Measurements from ENCODE around the gene HCN4.

The HCN4 gene

DNA sequence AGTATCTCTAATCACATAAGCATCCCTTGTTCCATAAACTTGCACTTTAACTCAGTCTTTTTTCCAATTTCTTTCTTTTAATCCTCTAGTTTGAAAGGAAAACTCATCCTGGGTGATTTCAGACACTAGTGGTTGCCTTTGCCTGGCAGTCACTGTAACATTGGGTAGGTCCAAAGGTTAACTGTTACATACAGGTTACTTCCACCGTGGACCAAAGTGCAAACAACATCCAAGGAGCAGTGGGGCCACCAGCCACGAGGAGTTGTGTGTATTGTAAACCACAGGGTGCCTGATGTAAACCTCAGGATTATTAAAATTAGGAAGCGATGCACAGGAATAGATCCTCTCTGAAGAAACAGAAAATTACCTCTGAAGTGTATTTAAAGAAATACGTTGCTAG lies 75.0 kb downstream of the HCN4 start:
- no peak for DNase-seq

DNA sequence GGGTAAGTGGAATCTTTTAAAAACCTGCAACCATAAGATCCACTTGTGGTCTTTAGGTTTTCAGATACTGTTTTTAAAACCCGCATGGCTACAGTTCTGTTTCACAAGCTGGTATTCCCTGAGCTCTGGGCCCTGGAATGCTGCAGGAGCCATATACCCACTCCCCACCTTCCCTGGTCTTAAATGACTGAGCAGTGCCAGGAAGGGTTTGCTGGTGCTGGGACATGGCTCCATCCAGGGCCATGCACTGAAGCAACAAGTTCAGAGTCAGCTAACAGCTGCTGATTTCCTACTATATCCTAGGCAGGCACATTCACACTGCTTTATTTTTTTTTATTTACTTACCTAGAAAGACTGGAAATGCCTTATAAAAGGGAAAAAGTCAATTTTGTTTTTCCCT lies 77.3 kb downstream of the HCN4 start:
- no peak for DNase-seq

DNA sequence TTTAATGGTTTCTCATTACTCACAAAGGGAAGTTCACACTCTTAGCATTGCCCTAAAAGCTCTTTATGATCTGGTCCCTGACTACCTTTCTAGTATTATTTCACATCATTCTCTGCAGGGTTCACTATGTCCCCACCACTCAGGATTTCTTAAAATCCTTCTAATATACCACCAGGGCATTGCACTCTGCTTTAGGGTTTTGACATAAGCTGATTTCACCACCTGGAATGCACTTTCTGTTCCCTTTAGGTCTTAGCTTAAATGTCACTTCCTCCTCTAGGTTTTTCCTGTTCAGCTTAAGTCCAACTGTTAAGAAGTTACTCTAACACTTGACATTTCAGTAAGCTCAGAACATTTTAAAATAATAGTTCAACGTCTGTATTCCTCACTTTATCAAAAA lies 81.7 kb downstream of the HCN4 start:
- no peak for DNase-seq

DNA sequence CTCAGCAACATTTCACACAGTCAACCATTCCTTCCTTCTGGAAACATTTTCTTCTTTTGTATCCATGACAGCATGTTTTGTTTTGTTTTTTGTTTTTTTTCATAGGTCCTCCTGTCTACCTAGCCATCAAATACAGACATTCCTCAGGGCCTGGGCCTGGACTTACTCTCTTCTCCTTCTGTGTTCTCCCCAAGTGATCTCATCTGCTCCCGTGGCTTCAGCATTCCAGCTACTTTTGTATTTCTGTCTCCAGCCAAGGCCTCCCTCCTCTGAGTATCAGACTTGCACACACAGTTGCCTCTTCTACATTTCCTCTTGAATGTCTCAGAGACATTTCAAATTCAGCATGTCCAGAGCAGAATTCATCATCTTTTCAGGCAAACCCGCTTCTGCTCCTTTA lies 82.4 kb downstream of the HCN4 start:
- no peak for DNase-seq

DNA sequence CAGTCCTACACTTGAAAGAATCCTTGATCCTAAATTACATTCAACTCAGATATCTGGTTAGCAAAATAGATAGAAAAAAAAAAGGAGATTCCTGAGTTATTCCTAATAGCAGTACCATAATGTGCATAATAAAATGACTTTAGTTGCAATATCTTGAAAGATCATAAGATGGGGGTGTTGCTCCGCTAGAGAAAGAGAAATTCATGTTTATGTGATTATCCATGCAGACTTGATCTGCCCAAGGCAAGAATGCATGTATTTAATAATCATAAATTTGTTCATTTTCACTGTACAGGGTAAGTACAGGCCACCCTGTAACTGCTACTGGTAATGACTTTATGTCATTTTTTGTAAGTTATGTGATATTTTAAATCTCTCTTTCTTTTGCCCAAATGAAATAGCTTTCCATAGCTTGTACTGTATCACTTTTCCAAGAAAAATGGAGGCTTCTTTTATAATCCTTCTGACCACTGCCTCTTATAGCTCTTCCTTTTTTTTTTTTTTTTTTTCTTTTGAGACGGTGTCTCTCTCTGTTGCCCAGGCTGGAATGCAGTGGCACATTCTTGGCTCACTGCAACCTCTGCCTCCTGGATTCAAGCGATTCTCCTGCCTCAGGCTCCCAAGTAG lies 84.6 kb downstream of the HCN4 start:
- no peak for DNase-seq

DNA sequence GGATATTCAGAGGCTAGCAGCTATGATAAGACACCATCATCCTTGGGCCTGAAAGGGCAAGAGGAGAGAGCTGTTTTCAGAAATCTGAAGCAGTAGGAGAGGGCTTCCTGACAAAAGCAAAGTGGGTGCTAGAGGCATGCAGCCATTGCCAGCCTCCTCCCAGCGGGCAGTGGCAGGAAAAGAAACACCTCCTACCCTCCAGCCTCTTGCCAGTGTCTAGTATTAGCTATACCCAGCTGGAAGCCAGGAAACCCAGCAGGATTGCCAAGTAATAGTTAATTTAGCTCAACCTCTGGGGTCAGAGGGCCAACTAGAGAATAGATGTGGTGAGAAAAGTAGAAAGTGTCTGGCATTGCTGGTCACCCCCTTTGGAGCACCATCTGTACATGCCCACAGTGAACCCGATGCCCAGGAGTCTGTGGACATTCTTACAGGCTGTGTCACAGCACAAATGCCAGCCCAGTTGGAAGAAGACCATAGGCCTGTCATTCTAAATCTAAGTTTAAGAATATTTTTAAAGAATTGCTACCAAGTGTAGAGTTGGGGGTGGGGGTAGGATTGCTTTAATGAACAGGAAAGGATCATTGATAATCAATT lies 85.3 kb downstream of the HCN4 start:
- no peak for DNase-seq

DNA sequence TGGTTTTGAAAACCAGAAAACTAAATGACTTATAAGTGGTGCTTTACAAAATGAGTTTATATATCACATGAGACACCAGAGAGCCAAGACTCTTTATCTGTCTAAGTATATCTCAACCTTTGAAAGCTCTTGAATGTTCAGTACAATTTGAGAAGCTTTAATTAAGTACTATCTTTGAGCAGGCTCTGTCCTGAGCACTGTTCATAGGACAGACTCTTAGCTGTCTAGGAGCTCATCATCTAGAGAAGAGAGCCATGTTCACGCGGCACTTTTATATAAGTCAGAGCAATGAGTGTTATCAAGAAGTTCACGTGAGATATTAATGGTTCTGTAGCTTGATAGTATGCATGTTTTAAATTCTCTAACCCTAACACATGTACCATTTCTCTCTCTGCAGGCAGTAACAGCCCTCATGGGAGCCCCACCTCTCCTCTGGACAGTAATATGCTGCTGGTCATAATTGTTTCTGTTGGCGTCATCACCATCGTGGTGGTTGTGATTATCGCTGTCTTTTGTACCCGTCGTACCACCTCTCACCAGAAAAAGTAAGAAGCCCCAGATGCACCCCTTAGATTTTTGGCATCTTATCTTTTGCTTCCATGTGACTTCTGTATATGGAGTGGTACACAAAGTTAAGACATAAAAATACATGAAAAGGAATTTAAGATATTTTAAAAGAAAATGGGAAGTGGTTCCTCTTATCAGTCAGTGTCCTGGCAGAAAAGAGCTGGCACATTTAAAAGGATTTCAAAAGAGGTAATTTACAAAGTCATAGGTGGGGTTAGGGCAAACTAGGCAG lies 86.0 kb downstream of the HCN4 start:
- no peak for DNase-seq

DNA sequence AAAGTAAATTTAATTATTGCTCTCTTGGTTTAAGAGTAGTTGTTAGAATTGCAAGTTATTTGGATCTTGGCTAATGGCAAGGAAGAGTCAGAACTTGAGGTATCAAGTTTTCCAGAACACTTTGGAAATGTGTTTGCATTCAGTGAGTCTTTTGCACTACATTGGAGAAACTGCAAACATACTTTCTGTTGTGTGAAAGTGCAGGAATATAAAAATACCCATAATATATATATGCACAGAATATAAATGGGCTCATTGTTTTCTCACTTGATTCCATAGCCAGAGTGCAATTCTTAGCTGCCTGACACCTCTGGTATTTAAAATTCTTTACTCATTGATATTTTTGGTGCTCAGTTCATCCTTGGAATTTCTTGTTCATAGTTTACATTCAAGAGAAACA lies 92.9 kb downstream of the HCN4 start:
- DNase-seq: no peak

DNA sequence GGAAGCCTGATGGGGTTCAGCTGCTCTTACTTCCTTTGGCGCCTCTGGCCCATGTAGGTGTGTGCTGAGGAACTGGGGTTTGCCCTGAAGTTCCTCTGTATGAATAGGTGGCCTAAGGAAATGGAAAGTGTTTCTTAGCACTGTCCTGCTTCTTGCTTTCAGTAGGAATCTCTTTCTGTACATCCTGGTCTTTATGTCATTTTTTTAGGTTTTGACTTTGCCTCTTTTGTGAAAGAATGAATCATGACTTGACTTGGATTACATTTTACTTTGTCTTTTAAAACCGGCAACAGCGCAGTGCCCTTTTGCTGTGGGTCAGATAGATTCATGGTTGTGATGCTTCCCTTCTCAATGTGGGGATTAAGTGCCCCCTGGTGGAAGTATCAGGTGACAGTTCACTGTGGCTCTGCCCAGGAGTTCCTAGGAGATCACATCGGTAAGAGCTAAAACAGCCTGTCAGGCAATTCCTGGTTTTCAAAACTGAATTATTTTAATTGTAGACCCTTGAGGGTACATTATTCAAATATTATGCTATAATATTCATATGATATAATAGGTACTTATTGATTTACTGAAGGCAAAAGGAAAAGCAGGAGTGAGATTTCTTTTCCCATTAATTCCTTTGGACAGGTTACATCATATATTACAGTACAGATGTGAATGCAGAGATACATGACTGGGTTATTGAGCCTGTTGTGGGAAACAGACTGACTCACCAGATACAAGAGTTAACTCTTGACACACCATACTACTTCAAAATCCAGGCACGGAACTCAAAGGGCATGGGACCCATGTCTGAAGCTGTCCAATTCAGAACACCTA lies 95.4 kb downstream of the HCN4 start:
- peak; percentile 22 for DNase-seq

DNA sequence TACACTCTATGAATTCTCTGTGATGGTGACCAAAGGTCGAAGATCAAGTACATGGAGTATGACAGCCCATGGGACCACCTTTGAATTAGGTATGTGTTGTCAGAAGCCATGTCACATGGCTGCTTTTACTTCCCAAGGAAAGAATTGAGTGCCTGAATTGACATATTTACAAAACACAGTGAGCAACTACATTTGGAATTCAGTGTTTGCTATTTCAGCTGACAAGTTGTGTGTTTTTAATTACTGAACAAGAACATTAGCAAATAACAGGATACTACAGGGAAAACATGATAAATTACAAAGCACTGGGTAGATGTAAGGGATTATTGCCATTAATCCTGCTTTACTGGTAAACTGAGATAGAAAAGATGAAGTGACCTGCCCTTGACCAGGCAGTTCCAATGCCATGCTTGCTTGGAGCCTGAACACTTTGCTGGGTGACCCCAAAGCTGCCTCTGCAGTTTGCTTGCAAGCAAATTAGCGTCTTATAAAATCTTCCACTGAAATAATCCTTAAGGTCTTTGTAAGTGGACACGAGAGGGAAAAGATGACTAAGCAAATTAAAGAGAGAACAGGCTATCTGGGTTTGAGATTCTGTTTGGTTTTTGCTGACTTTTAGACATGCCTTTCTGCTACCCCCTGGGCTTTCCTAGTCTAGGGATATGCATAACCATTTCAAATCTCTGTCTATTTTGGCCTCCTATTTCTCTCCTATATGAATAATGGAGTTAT lies 98.2 kb downstream of the HCN4 start:
- no peak for DNase-seq
